ENCODE results near the gene PPP2R5E. TPM values are rescaled to one million over a fixed set of nuclear protein-coding genes. Genes with fewer than 3 reads are reported as not detected.

The PPP2R5E gene
- total RNA-seq, 4 donors from 2014 or later, result 16.8 to 23.7 (median 20.4) TPM

DNA sequence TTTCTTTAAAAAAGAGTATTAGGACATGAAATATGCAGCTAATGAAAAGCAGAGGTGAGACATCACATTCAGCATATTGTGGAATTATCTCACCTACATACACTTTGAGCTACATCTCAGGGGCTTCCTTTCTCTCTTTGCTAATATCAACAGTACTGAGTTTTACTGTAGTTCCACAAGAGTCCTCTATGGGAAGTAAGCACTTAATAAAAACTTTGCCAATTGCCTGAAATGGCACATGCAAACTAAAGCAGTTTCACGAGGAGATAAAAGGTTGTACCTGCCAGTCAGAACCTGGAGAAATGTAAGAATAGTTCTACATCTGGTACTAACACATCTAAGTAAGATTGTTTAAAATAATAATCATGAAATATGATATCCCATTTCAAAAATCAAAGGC is 150.9 kb downstream of the PPP2R5E start:
- Histone ChIP-seq H3K27me3 (no peaks in the 10 kb centered on the region), H3K27ac (no peak overlapping the region), H3K9me3 (no peaks in the 10 kb centered on the region), H3K36me3 (peaks cover 28% of the 10 kb centered on the region), H3K4me3 (no peak overlapping the region), H3K4me1 (no peaks in the 10 kb centered on the region)
- no peak for TF ChIP-seq POLR2A (IDR thresholded peaks at IDR 0.05)
- TF ChIP-seq, protein P1, sequence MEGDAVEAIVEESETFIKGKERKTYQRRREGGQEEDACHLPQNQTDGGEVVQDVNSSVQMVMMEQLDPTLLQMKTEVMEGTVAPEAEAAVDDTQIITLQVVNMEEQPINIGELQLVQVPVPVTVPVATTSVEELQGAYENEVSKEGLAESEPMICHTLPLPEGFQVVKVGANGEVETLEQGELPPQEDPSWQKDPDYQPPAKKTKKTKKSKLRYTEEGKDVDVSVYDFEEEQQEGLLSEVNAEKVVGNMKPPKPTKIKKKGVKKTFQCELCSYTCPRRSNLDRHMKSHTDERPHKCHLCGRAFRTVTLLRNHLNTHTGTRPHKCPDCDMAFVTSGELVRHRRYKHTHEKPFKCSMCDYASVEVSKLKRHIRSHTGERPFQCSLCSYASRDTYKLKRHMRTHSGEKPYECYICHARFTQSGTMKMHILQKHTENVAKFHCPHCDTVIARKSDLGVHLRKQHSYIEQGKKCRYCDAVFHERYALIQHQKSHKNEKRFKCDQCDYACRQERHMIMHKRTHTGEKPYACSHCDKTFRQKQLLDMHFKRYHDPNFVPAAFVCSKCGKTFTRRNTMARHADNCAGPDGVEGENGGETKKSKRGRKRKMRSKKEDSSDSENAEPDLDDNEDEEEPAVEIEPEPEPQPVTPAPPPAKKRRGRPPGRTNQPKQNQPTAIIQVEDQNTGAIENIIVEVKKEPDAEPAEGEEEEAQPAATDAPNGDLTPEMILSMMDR (IDR thresholded peaks at IDR 0.05), result no peak
- TF ChIP-seq EP300 (IDR thresholded peaks at IDR 0.05), result no peak
- no peak for TF ChIP-seq POLR2AphosphoS5 (IDR thresholded peaks at IDR 0.05)
- 50% methylated on average over 1 of the region's 1 CpG for WGBS
- no peak for DNase-seq (ENCODE audit: low spot score in 2 of 2)

DNA sequence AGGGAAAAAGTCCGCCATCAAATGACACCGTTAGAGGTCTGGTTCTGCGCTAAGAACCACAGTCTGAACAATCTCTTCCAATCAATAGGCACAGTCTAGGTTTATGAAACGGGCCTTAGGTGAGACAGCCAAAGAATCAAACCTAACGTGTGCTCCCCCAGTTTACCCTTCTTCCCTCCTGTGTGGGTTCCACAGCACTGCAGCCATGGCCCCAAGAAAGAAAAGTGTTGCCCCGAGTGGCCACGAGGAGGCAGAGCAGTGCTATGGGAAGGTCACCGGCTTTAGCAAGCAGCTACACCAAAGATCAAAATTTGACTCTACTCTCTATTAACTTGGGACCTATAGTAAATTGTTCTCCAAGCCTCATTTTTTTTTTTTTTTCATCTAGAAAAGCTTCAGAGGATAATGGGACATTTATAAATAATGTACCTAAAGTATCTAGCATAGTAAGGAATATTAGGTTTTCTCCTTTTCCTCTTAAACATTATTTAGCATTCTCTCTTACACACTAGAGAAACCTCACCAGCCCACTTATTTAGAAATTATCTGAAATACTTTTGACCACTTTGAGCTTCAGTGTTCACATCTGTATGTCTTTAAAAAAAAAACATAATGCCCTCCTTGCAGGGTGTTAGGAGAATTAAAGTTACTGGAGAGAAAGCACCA is 154.3 kb downstream of the PPP2R5E start:
- Histone ChIP-seq H3K27ac (no peak overlapping the region), H3K9me3 (no peaks in the 10 kb centered on the region), H3K4me3 (no peak overlapping the region), H3K36me3 (peaks cover 40% of the 10 kb centered on the region), H3K4me1 (no peaks in the 10 kb centered on the region), H3K27me3 (no peaks in the 10 kb centered on the region)
- 63% methylated on average over 8 of the region's 8 CpGs for whole genome bisulfite sequencing
- TF ChIP-seq, protein P1 (IDR thresholded peaks at IDR 0.05), result peak; percentile 64 to 66
- TF ChIP-seq EP300 (IDR thresholded peaks at IDR 0.05), result no peak
- DNase-seq (ENCODE audit: low spot score in 2 of 2), result no peak

DNA sequence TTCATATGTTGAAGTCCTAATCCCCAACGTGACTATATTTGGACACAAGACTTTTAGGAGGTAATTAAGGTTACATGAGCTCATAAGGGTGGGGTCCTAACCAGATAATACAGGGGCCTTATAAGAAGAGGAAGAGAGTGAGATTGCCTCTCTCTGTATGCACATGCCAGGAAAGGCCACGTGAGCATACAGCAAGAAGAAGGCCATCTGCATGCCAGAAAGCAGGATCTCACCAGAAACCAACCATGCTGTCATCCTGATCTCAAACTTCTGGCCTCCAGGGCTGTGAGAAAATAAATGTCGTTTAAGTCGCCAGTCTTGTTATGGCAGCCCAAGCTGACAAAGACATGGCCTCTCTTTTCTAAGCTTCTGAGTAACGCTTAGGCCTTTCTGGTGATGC is 155.5 kb downstream of the PPP2R5E start:
- Histone ChIP-seq H3K27me3 (no peaks in the 10 kb centered on the region), H3K36me3 (peaks cover 38% of the 10 kb centered on the region), H3K4me3 (no peak overlapping the region), H3K4me1 (no peaks in the 10 kb centered on the region), H3K27ac (no peak overlapping the region), H3K9me3 (no peaks in the 10 kb centered on the region)
- no peak for DNase-seq (ENCODE audit: low spot score in 2 of 2)
- WGBS, result 82% methylated on average over 5 of the region's 5 CpGs
- no peak for TF ChIP-seq POLR2A (IDR thresholded peaks at IDR 0.05)
- no peak for TF ChIP-seq EP300 (IDR thresholded peaks at IDR 0.05)
- TF ChIP-seq, protein P1 (IDR thresholded peaks at IDR 0.05), result no peak
- no peak for TF ChIP-seq POLR2AphosphoS5 (IDR thresholded peaks at IDR 0.05)

DNA sequence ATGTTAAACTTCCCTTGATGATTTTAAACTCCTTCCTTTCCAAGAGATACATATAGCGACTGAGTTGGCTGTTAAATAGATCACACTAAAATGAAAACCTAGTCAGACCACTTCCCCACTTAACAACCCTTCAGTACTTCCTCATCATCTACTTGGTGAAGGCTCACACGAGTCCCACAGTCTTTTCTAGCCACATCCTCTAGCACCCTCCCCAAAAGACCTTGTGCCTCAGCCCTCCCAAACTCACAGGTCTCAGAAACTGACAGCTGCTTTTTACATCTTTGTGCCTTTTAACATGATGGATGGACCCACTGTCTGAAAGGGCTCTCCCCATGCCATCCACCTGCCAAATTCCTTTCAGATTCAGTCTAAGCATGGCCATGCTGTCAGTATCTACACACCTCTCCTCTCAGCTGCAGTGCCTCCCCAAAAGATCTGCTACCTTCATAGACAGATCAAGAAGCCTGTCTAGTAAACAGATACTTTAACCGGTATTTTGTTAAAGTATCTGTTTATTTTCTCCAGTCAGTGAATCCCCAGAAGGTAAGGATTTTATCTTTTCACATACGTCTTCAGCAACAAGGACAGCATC is 159.3 kb downstream of the PPP2R5E start:
- Histone ChIP-seq H3K27ac (no peak overlapping the region), H3K4me1 (no peaks in the 10 kb centered on the region), H3K4me3 (no peak overlapping the region), H3K27me3 (no peaks in the 10 kb centered on the region), H3K36me3 (peaks cover 59% of the 10 kb centered on the region), H3K9me3 (no peaks in the 10 kb centered on the region)
- 76% methylated on average over 4 of the region's 4 CpGs for WGBS
- TF ChIP-seq POLR2A (IDR thresholded peaks at IDR 0.05) (no peak), EP300 (IDR thresholded peaks at IDR 0.05) (no peak), POLR2AphosphoS5 (IDR thresholded peaks at IDR 0.05) (no peak)
- TF ChIP-seq, protein P1 (IDR thresholded peaks at IDR 0.05), result no peak
- no peak for DNase-seq (ENCODE audit: low spot score in 2 of 2)

DNA sequence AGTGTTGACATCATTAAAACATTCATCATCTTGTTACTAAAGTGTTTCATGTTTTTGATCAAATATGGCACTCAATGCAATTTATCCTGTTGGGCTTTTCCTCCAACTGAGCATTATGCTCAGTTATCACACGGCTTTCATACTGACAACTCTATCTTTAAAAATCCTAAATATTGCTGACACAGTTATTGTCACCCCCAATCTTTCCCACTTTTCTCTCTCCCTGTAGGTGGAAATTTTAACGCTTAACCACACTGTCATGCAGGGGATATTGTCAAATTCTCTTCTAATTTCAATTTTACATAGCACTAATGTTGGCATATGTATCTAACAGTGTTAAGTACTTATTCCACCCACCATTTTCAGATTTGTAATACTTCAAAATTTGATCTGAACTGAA is 164.7 kb downstream of the PPP2R5E start:
- no peak overlapping the region for H3K4me3 ChIP-seq
- H3K27me3 ChIP-seq, result no peaks in the 10 kb centered on the region
- no peaks in the 10 kb centered on the region for H3K4me1 ChIP-seq
- H3K27ac ChIP-seq, result no peak overlapping the region
- no peaks in the 10 kb centered on the region for H3K9me3 ChIP-seq
- TF ChIP-seq, protein P1 (IDR thresholded peaks at IDR 0.05), result no peak
- no peak for TF ChIP-seq EP300 (IDR thresholded peaks at IDR 0.05)
- no peak for TF ChIP-seq POLR2AphosphoS5 (IDR thresholded peaks at IDR 0.05)
- no peak for TF ChIP-seq POLR2A (IDR thresholded peaks at IDR 0.05)
- peaks cover 42% of the 10 kb centered on the region for H3K36me3 ChIP-seq
- 94% methylated on average over 2 of the region's 2 CpGs for WGBS
- no peak for DNase-seq (ENCODE audit: low spot score in 2 of 2)

Measured in suprapubic skin (tissue), 4 donors.